Erythroblast (primary cell): ENCODE measurements around the gene LRRC49.

Experiments used
- DNase-seq, 2 experiments: peaks; one replicate each; lab custom pipeline; 2025; lab: John Stamatoyannopoulos, UW
- GATA1 ChIP-seq: IDR thresholded peaks from 2 replicates; pipeline ENCODE4 v1.6.1; 2011; ENCODE audit warnings: low read depth, mild to moderate bottlenecking, control low read depth, low read length, moderate library complexity
- POLR2A ChIP-seq: IDR thresholded peaks from 2 replicates; pipeline ENCODE4 v1.6.1; 2011; ENCODE audit warnings: mild to moderate bottlenecking, low read length

The LRRC49 gene

GRCh38 chr15:70876011-70876410, 16.6 kb upstream of the LRRC49 start:
- TF ChIP-seq GATA1 (no peak), POLR2A (no peak)
- no peak for DNase-seq

- TF ChIP-seq POLR2A (no peak), GATA1 (no peak)
- no peak for DNase-seq
Observed at GRCh38 chr15:70876683-70877082, 15.9 kb upstream of the LRRC49 start.

DNA sequence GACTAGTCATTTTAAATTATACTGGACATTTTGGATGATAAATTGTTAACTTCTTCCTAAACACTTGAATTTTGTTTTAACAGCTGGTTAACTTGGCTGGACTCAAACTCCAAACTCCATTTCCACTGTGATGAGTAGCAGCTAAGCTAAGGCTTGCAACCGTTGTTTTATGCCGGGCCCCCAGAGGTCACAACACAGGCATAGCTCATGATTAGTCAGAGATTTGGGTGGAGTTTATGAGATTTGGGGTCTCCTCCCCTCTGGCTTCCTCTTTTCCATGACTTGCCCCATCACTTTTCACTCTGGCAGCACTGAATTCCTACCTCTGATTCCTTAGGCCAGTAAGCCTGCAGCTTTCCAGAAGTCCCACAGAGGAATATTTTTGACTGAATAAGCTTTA, 13.2 kb upstream of the LRRC49 start:
- DNase-seq: no peak
- TF ChIP-seq GATA1 (no peak), POLR2A (no peak)

GRCh38 chr15:70880781-70881180, 11.8 kb upstream of the LRRC49 start:
- no peak for TF ChIP-seq POLR2A
- TF ChIP-seq GATA1: no peak
- DNase-seq: no peak

DNA sequence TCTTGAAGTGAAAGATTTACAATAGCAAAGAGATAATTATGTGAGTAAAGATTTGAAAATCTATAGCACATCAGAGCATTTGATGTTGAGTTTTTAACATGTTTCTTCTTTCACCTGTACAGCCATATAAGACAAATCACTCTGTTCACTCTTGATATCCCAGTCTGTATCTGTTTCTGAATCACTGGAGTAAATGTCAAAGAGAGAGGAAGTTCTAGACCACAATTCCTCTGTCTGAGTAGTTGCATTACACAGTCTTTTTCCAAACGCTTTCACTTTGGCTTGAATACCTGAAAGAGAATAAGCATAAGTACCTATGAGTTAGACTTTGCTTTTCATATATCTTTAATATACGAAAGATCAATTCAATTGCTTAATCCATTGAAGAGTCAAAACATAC, 10.3 kb upstream of the LRRC49 start:
- TF ChIP-seq GATA1 (no peak), POLR2A (no peak)
- no peak for DNase-seq

DNA sequence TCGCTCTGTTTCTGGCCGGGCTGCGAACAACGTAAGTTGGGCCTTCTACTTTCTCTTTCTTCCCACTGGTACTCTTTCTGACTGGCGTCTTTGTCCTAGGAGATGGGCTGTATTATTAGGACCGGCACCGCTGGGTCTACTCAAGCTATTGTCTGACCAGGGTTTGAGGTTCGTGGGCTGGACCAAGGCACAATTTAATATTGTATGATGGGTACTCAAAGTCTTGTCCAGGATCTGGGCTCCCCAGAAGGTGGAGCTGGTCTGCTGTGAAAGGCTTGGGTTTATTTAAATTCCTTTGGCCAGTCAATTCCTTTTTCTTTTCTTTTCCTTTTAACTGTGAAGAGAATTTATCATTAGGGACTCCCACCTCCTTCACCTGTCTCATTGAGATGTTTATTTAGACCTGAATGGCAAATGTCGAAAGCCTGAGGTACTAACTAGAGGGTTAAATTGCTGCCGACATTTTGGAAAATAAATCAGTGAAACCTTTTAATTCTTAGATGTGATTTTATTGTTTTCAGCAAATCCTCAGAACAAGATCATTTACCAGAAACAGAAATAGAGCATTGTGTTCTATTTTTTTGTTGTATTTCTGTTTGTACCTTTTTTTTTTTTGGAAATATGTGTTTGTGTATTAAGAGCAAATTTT, 410 bp downstream of the LRRC49 start:
- no peak for TF ChIP-seq GATA1
- no peak for TF ChIP-seq POLR2A
- DNase-seq: peak; percentile 48 to 50

GRCh38 chr15:70902107-70902506, 9.5 kb downstream of the LRRC49 start:
- TF ChIP-seq GATA1: no peak
- no peak for TF ChIP-seq POLR2A

GRCh38 chr15:70906842-70907241, 14.2 kb downstream of the LRRC49 start:
- DNase-seq: no peak
- TF ChIP-seq GATA1 (no peak), POLR2A (no peak)

More at GRCh38 chr15:70902107-70902506, 9.5 kb downstream of the LRRC49 start:
- peak in 1 of 2 experiments; percentile 2 for DNase-seq

DNA sequence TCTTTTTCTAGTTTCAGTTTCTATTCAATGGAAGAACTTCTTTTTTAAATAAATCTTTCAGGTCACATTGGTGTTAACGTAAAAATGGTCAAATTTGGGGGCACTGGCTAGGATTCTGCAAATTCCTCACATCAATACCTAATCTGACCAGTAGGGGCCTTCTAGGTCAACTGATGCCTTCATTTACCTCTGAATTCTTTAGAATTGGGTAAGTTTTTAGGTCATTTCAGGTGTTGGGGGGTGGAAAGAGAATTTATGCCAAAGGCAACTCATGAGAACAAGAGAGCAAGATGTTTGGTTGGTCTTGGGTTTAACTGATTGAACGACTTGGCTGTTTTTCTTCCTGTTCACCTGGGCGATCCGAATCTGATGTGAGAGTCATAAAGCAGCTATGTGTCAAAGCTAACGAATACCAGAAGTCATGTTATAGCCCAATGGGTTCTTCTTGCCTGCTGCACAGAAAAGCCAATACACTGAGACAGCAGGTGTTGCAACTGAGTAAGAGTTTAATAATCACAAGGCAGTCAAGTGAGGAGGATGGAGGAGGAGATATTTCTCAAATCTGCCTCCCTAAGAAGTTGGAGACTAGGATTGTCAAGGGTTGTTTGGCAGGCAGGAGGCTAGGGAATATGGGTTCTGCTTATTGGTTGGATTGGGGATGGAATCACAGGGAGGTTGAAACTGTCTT, 15.3 kb downstream of the LRRC49 start:
- TF ChIP-seq POLR2A (no peak), GATA1 (no peak)
- peak in 1 of 2 experiments; percentile 1 for DNase-seq

- no peak for DNase-seq
- TF ChIP-seq POLR2A (no peak), GATA1 (no peak)
Observed at GRCh38 chr15:70910958-70911357, 18.3 kb downstream of the LRRC49 start.

- TF ChIP-seq GATA1 (no peak), POLR2A (no peak)
- DNase-seq: no peak
Observed at GRCh38 chr15:70912187-70912586, 19.6 kb downstream of the LRRC49 start.

DNA sequence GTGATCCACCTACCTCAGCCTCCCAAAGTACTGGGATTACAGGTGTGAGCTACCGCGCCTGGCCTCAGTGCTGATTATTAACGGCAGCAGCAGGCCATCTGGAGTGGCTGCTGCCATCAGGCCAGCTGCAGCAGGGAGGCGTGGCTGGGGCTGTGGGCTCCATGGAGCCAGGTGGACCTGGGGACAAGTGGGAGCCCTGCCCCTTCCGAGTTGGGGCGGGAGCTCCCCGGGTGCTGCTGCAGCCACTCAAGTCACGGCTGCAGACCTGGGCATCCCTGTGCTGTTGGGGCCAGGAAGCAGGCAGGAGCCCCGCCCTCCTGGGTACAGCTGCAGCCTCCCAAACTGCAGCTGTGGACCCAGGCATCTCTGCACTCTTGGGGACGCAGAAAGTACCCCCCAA, 23.9 kb downstream of the LRRC49 start:
- no peak for TF ChIP-seq POLR2A
- no peak for TF ChIP-seq GATA1
- DNase-seq: no peak

- no peak for TF ChIP-seq POLR2A
- TF ChIP-seq GATA1: no peak
- DNase-seq: no peak
Observed at GRCh38 chr15:70917955-70918354, 25.3 kb downstream of the LRRC49 start.

- DNase-seq: no peak
- no peak for TF ChIP-seq POLR2A
- TF ChIP-seq GATA1: no peak
Observed at GRCh38 chr15:70920981-70921696, 28.5 kb downstream of the LRRC49 start.
